Stimulated activated CD4-positive, alpha-beta T cell treated with anti-CD3 and anti-CD28 coated beads, Interleukin-12 subunit alpha, Interleukin-12 subunit beta, amount 100 ng/mL, for 24 hours (primary cell): ENCODE measurements around the gene RAB1A.
"Not testable (repeated sequence)": the region's sequence is repeated elsewhere in the genome, so short reads cannot be mapped to it uniquely, and the experiment has no call there.

Source experiments
- DNase-seq, 2 experiments: peaks; one replicate each; pipeline ENCODE4 v3.0.0-alpha.2; 2020; ENCODE audit warnings: low read depth in 2 of 2

The RAB1A gene

DNA sequence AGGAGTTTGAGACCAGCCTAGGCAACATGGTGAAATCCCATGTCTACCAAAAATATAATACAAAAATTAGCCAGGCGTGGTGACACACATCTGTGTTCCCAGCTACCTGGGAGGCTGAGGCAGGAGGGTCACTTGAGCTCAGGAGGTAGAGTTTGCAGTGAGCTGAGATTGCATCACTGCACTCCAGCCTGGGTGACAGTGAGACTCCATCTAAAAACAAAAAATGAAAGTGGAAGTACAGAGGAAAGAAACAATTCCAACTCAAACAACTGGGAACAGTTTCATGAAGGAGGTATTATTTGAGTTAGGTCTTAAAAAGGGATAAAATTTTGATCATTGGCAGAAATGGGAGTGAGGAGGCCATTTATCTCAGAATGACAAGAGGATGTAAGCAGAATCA lies 6.3 kb upstream of the RAB1A start:
- no peak for DNase-seq

DNA sequence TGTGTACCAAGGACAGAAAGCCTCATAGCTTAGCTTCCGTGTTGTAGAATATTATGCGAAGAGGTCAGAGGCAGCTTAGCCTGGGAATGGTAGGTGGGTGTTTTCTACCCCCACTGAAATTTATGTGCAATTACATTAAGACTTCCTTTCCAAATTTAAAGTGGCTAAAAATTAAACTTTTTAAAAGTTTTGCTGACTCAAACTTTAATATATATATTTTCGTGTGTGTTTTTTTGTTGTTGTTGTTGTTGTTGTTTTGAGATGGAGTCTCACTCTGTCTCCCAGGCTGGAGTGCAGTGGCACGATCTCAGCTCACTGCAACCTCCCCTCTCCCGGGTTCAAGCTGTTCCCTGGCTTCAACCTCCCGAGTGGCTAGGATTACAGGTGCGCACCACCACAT lies 4.3 kb upstream of the RAB1A start:
- DNase-seq: no peak

DNA sequence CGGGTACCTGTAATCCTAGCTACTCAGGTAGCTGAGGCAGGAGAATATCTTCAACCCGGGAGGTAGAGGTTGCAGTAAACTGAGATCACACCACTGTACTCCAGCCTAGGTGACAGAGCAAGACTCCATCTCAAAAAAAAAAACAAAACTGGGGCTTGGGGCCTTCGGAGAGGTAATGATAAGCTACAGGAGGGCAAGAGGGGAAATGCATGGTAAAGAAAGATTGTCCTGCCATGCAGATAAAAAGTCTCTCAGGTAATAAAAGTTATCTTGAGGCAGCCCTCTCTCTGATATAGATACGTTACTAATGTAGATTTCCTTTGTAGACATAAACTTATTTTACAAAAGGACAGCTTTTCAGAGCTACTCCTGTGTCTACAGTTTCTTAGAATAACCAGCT lies 3.7 kb upstream of the RAB1A start:
- no peak for DNase-seq

DNA sequence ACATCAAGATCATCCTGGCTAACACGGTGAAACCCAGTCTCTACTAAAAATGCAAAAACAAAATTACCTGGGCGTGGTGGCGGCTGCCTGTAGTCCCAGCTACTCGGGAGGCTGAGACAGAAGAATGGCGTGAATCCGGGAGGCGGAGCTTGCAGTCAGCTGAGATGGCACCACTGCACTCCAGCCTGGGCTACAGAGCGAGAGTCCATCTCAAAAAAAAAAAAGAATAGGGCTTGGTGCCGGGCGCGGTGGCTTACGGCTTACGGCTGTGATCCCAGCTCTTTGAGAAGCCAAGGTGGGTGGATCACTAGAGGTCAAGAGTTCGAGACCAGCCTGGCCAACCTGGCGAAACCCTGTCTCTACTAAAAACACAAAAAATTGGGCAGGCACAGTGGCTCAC lies 3.0 kb upstream of the RAB1A start:
- not testable (repeated sequence) for DNase-seq

DNA sequence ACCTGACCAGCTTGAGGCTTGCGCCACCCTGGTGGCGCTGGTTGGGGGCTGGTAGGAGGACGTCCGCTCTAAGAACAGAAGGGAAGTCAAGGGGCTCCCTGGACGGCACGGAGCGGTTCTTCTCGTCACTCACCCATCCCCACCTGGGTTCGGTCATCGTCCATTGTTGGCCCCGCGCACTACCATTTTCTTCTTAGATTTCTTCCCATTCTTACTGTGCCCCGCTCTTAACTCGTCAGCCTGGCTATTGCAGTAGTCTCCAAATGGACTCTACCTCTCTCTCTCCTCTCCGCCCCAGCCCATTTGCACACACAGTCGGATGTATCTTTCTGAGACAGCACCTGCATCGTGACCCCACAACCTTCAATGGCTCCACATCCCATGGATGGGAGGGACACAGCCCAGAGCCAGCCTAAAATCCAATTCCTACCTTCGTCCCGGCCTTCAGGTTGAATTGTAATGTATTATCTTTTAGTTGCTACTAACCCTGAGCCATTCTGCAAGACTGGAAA lies 814 bp upstream of the RAB1A start:
- no peak for DNase-seq

DNA sequence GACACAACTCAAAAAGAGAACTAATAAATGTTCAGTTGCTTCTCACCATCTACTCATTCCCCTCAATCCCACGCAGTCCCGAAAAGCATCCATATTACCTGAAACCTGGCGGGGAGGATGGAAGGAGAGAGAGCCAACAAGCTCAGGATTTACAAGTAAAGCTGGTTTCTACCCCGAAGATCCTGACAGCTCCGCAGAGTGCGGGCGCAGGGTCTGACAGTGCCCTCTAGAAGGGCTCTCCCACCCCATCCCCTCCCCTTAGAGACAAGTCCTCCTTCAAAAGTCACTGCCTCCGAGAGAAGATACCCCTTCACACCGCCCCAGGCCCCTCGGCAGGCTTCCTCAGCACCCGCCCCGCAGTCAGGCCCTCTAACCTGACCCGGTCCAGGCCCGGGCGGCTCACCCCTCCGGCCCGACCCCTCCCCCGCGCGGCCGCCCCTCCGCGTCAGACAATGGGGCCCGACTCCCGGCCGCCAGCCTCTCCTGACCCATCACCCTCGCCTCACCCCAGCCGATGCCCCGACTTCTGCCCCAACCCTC lies 550 bp downstream of the RAB1A start:
- peak; percentile 3 to 4 for DNase-seq

DNA sequence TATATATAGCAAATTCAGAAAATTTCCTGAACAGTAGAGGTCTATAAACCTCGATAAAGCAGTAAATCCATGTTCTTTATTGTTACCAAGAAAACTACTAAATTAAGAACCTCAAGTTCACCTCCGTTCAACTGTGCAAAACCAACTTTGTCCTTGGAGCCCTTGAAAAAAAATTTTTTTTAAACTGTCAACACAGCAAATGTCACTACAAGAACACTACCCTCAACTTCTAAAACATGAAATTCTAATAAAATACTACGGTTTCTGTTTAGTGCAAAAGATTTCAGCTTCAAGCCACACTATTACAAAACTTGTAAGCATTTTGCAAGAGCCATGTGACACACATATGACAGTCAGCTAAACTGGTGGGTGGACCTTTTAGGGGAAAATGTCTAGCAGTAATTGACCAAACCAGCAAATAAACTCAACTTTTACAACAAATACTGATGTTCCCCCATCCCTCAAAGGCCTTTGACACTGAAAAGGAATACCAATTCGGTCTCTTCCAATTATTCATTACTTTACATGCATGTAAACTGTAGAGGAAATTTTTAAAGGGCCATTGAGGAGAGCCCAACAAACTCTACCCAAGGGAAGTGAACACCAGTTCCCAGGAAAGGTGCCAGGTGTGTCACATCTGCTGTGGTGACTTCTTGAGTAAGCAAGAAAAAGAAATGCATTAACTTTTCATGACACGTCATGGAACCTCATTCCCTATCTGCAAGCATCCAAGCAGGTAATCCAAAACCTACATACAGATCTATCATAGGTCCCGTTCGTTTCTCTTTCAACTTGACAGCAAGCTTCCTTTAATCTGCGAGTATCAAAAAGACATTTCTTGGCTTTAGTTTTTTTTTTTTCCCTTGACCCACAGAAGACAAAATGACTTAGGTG lies 1.4 kb downstream of the RAB1A start:
- no peak for DNase-seq

DNA sequence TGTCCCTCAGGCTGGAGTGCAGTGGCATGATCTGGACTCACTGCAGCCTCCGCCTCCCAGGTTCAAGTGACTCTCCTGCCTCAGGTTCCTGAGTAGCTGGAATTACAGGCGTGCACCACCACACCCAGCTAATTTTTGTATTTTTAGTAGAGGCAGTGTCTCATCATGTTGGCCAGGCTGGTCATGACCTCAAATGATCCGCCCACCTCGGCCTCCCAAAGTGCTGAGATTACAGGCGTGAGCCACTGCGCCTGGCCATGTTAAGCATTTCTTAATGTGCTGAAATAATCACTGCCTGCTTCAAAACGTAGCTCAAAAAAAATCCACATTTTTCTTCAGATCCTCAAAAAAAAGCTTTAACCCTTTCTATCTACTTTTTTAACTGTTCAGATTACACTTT lies 4.4 kb downstream of the RAB1A start:
- DNase-seq: not testable (repeated sequence)

DNA sequence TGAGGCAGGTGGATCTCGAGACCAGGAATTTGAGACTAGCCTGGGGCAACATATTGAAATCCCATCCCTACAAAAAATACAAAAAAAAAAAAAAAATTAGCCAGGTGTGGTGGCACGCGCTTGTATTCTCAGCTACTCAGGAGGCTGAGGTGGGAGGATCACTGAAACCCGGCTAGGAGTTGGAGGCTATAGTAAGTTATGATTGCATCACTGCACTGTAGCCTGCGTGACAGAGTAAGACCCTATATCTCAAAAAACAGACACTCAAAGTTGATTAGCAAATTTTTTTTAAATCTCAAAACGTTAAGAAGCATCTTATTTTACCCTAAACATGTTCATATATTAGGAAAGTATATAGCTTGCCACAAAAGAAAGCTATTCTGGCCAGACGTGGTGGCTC lies 7.6 kb downstream of the RAB1A start:
- no peak for DNase-seq

DNA sequence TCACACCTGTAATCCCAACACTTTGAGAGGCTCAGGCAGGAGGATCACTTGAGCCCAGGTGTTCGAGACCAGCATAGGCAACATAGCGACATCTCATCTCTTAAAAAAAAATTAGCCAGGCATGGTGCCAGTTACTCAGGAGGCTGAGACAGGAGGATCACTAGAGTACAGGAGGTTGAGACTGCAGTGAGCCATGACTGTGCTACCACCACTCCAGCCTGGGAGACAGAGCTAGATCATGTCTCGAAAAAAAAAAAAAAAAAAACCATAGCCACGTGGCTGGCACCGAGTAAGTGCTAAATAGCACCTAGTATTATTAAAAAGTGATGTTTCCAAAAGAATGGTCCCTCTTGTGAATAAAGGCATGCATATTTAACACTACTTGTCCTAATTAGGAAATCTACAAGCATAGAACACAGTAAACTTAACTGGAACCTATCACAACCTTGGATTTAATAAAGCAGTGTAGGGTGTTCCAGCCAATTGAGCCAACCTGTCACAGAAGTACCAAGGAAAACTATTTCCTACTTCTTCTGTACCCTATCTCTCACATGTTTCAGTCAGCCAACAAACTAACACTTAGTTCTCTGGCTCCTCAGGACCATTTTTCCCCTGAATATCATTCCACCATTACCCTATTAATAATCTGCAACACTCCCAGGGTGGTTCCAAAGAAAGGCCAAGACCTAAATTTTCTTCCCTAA lies 8.8 kb downstream of the RAB1A start:
- DNase-seq: no peak

DNA sequence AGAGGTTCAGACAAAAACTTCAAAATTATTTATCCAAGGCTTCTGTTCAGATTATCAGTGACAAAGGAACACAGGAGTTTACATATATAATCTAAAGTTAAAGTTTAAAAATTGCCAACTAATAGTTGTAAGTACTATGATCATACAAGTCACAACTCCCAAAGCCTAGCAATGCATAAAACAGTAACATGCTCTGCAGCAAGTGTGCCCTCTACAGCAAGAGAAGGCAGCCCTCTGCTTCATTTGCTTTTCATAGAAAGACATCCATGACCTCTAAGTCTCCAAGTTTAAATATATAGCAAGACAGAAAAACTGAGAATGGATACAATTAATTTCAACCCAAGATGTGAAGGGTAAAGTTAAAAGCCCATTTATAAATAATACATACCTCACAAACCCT lies 13.3 kb downstream of the RAB1A start:
- no peak for DNase-seq

DNA sequence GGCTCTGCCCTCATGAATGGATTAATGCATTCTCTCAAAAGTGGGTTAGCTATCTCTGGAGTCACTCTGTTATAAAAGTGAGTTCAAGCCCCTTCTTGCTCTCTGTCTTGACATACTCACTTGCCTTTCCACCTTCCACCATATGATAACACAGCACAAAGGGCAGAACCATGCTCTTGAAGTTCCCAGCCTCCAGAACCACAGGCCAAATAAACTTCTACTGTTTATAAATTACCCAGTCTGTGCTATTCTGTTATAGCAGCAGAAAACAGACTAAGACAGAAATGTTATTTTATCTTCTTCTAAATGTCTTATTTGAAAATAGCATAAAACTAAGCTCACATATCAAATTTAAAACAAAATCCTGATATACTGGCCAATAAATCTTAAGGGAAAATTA lies 15.0 kb downstream of the RAB1A start:
- no peak for DNase-seq

DNA sequence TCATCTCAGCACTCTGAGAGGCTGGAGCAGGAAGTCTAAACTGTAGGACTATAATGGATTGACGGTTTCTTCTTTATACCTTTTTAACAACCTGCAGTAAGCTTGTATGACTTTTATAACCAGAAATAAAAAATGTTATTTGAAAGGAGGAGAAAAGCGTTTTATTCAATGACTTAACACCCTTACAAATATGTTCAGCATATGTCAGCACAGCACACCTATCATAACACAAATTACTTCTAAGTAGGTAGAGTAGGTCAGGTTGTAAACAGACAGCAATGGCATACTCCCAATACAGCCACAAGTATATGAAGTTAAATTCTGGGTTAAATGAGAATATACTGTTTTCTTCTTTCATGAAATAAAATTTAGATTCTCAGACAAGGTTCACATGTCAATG lies 16.1 kb downstream of the RAB1A start:
- DNase-seq: no peak

DNA sequence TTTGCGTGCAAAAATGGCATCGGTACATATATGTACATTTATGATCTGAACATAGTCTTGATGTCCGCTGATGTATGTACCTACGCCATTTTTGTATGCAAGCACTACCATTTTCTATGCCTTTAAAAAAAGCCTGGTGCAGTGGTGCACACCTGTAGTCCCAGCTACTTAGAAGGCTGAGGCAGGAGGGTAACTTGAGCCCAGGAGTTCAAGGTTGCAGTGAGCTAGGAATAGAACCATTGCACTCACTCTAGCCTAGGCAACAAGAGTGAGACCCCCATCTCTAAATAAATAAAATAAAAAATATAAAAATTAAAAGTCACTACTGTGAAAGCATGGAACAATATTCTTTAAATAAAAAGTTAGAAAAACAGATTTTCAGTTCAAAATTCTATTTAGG lies 16.7 kb downstream of the RAB1A start:
- DNase-seq: no peak

DNA sequence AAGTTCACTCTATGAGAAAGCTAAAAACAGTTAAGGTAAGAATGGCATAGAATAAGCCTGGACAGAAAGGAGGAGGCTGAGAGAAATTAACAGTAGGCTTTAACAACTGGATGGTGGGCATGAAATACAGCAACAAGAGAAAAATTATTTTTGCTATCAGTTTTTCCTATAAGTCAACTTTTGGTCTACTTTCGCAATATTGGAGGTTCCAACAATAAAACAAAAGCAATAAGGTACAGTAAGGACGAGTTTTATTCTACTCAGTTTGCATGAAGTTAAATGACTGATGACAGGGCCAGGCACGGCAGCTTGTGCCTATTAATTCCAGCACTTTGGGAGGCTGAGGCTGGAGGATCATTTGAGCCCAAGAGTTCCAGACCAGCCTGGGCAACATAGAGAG lies 17.3 kb downstream of the RAB1A start:
- no peak for DNase-seq

DNA sequence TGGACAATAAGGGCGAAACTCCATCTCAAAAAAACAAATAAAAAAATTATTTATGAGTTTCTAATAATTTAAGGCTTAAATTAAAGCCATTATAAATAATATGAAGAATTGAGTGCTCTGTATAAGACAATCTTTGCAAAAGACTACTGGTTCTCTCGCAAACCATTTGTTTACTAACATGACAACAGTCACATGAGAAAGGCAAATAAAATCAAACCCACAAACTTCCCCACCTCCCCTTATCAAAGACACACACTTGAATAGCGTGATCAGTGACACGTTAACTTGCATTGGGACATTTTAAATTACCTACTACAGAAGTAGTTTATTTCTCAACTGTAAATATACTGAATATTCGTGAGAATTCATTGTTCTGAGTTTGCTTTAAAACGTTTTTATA lies 21.1 kb downstream of the RAB1A start:
- DNase-seq: no peak

DNA sequence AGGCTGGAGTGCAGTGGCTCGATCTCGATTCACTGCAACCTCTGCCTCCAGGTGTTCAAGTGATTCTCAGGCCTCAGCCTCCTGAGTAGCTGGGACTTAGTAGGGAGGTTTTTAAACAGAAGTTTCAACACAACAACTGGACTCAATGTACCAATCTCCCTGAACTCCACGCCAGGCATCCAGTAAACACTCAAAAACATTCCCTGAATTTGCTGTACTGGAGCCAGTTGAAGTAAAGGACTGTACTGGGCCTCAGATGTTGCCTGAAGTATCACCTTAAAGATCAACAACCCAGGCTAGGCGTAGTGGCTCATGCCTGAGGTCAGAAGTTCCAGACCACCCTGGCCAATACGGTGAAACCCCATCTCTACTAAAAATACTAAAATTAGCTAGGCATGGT lies 22.4 kb downstream of the RAB1A start:
- DNase-seq: no peak

DNA sequence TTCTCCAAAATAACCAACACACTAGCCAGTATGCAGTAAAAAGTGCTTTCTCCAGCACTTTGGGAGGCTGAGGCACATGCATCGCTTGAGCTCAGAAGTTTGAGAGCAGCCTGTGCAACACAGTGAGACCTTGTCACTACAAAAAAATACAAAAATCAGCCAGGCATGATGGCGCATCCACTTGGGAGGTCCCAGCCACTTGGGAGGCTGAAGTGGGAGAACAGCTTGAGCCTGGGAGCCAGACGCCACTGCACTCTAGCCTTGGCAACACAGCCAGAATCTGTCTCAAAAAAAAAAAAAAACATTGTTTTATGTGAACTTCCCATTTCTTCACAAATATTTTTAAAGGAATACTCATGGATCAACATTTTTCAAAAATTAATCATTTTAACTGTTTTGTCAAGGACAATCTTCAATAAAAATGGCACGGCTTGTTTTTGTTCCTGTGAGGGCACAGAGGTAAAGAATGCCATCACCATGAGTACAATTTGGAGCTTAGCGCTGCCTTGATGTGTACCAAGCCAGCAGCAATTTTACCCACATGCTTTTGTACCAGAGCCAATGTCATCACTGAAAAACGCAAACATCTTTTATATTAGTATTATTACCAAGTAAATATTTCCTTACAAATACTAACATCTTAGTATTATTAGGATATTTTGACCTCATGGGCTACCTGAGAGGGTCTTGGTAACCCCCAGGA lies 26.7 kb downstream of the RAB1A start:
- DNase-seq: no peak

DNA sequence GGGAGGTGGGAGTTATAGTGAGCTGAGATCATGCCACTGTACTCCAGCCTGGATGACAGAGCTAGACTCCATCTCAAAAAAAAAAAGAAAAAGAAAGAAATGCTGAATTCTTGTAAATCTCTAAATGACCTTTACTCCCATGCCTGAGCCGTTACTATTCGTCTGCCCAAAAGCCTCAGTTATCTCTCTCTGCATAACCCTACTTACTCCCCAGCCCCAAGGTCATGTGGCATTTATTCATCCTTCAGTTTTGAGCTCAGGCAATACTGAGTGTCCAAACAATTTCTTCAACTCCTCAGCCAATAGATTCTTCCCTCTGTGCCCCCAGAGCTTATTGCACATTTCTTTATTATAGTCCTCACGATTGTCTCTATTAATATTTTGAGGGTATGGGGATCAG lies 28.8 kb downstream of the RAB1A start:
- DNase-seq: no peak

DNA sequence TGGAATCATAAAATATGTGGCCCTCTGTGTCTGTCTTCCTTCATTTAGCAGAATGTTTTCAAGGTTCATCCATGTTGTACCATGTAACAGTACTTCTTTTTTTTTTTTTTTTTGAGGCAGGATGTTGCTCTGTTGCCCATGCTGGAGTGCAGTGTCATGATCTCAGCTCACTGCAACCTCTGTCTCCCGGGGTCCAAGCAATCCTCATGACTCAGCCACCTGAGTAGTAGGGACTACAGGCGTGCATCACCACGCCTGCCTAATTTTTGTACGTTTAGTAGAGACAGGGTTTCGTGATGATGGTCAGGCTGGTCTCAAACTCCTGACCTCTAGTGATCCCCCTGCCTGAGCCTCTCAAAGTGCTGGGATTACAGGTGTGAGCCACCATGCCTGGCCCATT lies 31.2 kb downstream of the RAB1A start:
- DNase-seq: no peak

DNA sequence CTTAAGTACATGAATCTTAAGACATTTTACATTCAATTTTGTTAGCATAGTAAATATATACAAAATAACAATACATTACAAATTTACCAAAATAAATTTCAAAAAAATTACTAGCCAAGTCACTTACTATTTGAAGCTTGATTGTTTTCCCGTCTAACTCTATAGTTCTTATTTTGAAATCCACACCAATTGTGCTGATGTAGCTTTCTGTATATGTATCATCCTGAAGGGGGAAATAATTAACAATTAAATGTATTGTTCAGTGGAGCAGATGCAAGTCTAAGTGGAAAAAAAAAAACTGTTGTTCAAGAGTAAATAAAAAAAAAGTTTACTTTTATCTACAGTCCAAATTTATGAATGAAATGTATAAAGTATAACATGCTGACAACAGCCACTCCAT lies 32.1 kb downstream of the RAB1A start:
- DNase-seq: no peak

DNA sequence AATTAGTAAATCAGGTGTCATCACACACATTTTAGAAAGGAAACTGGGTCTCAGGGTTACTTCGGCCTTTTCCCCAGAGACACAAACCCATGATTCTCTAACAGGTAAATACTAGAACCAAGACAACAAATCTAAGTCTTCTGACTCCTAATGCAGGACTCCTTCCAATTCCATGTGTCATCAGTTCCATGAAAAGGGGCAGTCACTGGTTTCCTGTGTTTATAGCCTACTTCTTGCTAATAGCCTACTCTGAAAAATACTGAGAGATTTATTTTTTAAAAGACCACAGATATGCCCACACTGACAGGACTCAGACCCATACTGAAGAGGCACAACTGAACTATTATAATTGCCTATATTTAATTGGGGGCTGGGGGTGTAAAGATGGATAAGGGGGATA lies 33.0 kb downstream of the RAB1A start:
- DNase-seq: no peak
